SK-N-SH (cell line): ENCODE results near the gene CKS1B. TPM values are rescaled to one million over a fixed set of nuclear protein-coding genes. Genes with fewer than 3 reads are reported as not detected.
A peak's percentile ranks its signal among the peaks of the same experiment; 100 is the strongest.

Experiments
- CTCF ChIA-PET: fragments of 300-600, 350-600 bp; formaldehyde crosslinking; extraction: SDS; loops from one replicate; lab custom pipeline; 2021; lab: Yijun Ruan, JAX
- POLR2A ChIA-PET: fragments of 350-600 bp; sonication (Branson Sonifier 250); formaldehyde crosslinking; extraction: SDS; loops from one replicate; lab custom pipeline; 2020; ENCODE audit warnings: antibody characterized with exemption, inconsistent platforms; lab: Yijun Ruan, JAX
- DNase-seq: peaks from one replicate; pipeline ENCODE4 v3.0.0; 2012
- H2AFZ ChIP-seq: fragments of 200-600 bp; sonication (generic); 2 replicates; pipeline ENCODE4 v1.8.1; 2016; ENCODE audit warnings: antibody characterized with exemption, mild to moderate bottlenecking, low read depth
- H3F3A ChIP-seq: fragments of 200-600 bp; sonication (generic); replicated peaks from 2 replicates; pipeline ENCODE3; 2016; ENCODE audit warnings: antibody characterized with exemption, mild to moderate bottlenecking; ENCODE audit not compliant: insufficient read depth
- H3K27ac ChIP-seq, 2 experiments: fragments of 200-500 bp in 1 of 2; fragments of 200-600 bp in 1 of 2; sonication (Bioruptor generic) in 1 of 2; sonication (generic), shearing (Covaris generic) in 1 of 2; 2 replicates each; pipeline versions ENCODE4 v1.5.1 to v1.6.1; 2014 to 2016; ENCODE audit warnings: low read depth in 2 of 2, inconsistent platforms in 1 of 2, low read length in 1 of 2, mild to moderate bottlenecking in 1 of 2, mixed read lengths in 1 of 2
- H3K27me3 ChIP-seq: fragments of 200-600 bp; sonication (generic), shearing (Covaris generic); 2 replicates; pipeline ENCODE4 v1.6.1; 2016; ENCODE audit warnings: mixed run types; ENCODE audit not compliant: insufficient read depth
- H3K36me3 ChIP-seq, 2 experiments: fragments of 200-500 bp in 1 of 2; fragments of 200-600 bp in 1 of 2; sonication (Bioruptor generic) in 1 of 2; sonication (generic) in 1 of 2; replicated peaks in 1 of 2; 2 replicates each; pipeline versions ENCODE3 to v1.5.1; 2014 to 2016; ENCODE audit warnings: low read length in 1 of 2, mild to moderate bottlenecking in 1 of 2; ENCODE audit not compliant: insufficient read depth in 2 of 2, control insufficient read depth in 1 of 2
- H3K4me1 ChIP-seq, 2 experiments: fragments of 200-500 bp in 1 of 2; fragments of 200-600 bp in 1 of 2; sonication (Bioruptor generic) in 1 of 2; sonication (generic), shearing (Covaris generic) in 1 of 2; 2 replicates each; pipeline versions ENCODE4 v1.5.1 to v1.6.1; 2014 to 2016; ENCODE audit warnings: low read depth in 1 of 2, low read length in 1 of 2, mixed run types in 1 of 2; ENCODE audit not compliant: insufficient read depth in 2 of 2, control insufficient read depth in 1 of 2
- H3K4me2 ChIP-seq: fragments of 200-600 bp; sonication (generic), shearing (Covaris generic); 2 replicates; pipeline ENCODE4 v1.6.1; 2017; ENCODE audit warnings: mixed run types
- H3K4me3 ChIP-seq, 2 experiments: fragments of 200-500 bp in 1 of 2; fragments of 200-600 bp in 1 of 2; sonication (Bioruptor generic) in 1 of 2; sonication (generic), shearing (Covaris generic) in 1 of 2; 2 replicates each; pipeline versions ENCODE4 v1.5.1 to v1.8.1; 2014 to 2016; ENCODE audit warnings: low read depth in 2 of 2, inconsistent platforms in 1 of 2, low read length in 1 of 2, mild to moderate bottlenecking in 1 of 2, mixed read lengths in 1 of 2, moderate library complexity in 1 of 2
- H3K79me2 ChIP-seq: fragments of 200-600 bp; sonication (generic); 2 replicates; pipeline ENCODE4 v1.8.1; 2017; ENCODE audit warnings: mild to moderate bottlenecking; ENCODE audit not compliant: insufficient read depth
- H3K9ac ChIP-seq: fragments of 200-600 bp; sonication (generic); 2 replicates; pipeline ENCODE4 v1.6.1; 2017; ENCODE audit warnings: mixed run types
- H3K9me2 ChIP-seq: fragments of 200-600 bp; sonication (generic); 2 replicates; pipeline ENCODE4 v1.6.1; 2017; ENCODE audit warnings: mixed run types
- H3K9me3 ChIP-seq: fragments of 200-600 bp; sonication (generic); 2 replicates; pipeline ENCODE4 v1.6.1; 2017; ENCODE audit warnings: mixed run types, mild to moderate bottlenecking, moderate library complexity
- H4K20me1 ChIP-seq: fragments of 200-600 bp; sonication (generic); 2 replicates; pipeline ENCODE4 v1.6.1; 2017; ENCODE audit warnings: mild to moderate bottlenecking, mixed run types; ENCODE audit not compliant: insufficient read depth
- EZH2phosphoT487 ChIP-seq: fragments of 200-600 bp; sonication (generic); IDR thresholded peaks from 2 replicates; pipeline ENCODE4 v1.6.1; 2017; ENCODE audit warnings: low read depth, mixed run types, mild to moderate bottlenecking, antibody characterized with exemption, moderate library complexity, borderline replicate concordance
- FOSL2 ChIP-seq: IDR thresholded peaks from 2 replicates; pipeline ENCODE4 v1.4.0; 2012; ENCODE audit warnings: low read depth, mild to moderate bottlenecking, moderate library complexity, borderline replicate concordance
- FOXM1 ChIP-seq: IDR thresholded peaks from 2 replicates; pipeline ENCODE4 v1.4.0; 2012; ENCODE audit warnings: low read depth, mild to moderate bottlenecking
- GATA2 ChIP-seq: sonication (generic); formaldehyde crosslinking; IDR thresholded peaks from 2 replicates; pipeline ENCODE4 v1.5.0; 2020; ENCODE audit warnings: mild to moderate bottlenecking, missing genetic modification reagents
- IRF3 ChIP-seq: fragments of 150-350 bp; IDR thresholded peaks from 2 replicates; pipeline ENCODE4 v1.6.1; 2016; ENCODE audit warnings: mild to moderate bottlenecking, low read depth, low read length
- JUND ChIP-seq: IDR thresholded peaks from 2 replicates; pipeline ENCODE4 v1.4.0; 2012
- MEF2A ChIP-seq: IDR thresholded peaks from 2 replicates; pipeline ENCODE4 v1.4.0; 2012; ENCODE audit warnings: low read depth, borderline replicate concordance
- MXI1 ChIP-seq: IDR thresholded peaks from 2 replicates; pipeline ENCODE4 v1.6.1; 2012; ENCODE audit warnings: mild to moderate bottlenecking, low read depth, low read length, improper control_type of control experiment
- NFIC ChIP-seq: IDR thresholded peaks from 2 replicates; pipeline ENCODE4 v1.4.0; 2012; ENCODE audit warnings: borderline replicate concordance
- POLR2AphosphoS5 ChIP-seq: IDR thresholded peaks from 2 replicates; pipeline ENCODE4 v1.6.1; 2012; ENCODE audit warnings: low read depth, low read length
- RCOR1 ChIP-seq: fragments of 150-350 bp; IDR thresholded peaks from 2 replicates; pipeline ENCODE4 v1.6.1; 2017; ENCODE audit warnings: antibody characterized with exemption, low read length
- RXRA ChIP-seq: IDR thresholded peaks from 2 replicates; pipeline ENCODE4 v1.4.0; 2012; ENCODE audit warnings: low read depth, mild to moderate bottlenecking, borderline replicate concordance
- SIN3A ChIP-seq: IDR thresholded peaks from 2 replicates; pipeline ENCODE4 v1.6.1; 2012; ENCODE audit warnings: low read depth, mild to moderate bottlenecking, low read length, moderate library complexity, borderline replicate concordance
- TAF1 ChIP-seq: IDR thresholded peaks from 2 replicates; pipeline ENCODE4 v1.6.1; 2012; ENCODE audit warnings: low read depth, mild to moderate bottlenecking, low read length, moderate library complexity, borderline replicate concordance
- TEAD4 ChIP-seq: IDR thresholded peaks from 2 replicates; pipeline ENCODE4 v1.4.0; 2012; ENCODE audit warnings: mild to moderate bottlenecking, borderline replicate concordance; ENCODE audit not compliant: insufficient read depth
- WGBS: methylation state at CpG from one replicate; pipeline ENCODE4 v1.1.6; 2017; ENCODE audit warnings: low lambda C conversion rate; 5-methylcytosine and 5-hydroxymethylcytosine counted together
- polyA plus RNA-seq, 3 experiments: library from polyadenylated mRNA; depleted of rRNA; stranded (reverse); fragments of >200 nt; gene quantifications; 2 replicates each; pipeline ENCODE4 v1.2.3, GENCODE V29; 2012
- TF ChIP-seq, protein P1 (sequence below): IDR thresholded peaks from 2 replicates; pipeline ENCODE4 v1.4.0; 2012; ENCODE audit warnings: low read depth, borderline replicate concordance
- TF ChIP-seq, protein P2 (sequence below): fragments of 200-600 bp; sonication (generic); IDR thresholded peaks from 2 replicates; pipeline ENCODE4 v1.6.1; 2017; ENCODE audit warnings: antibody characterized with exemption, mild to moderate bottlenecking, moderate library complexity

Gene CKS1B
- polyA plus RNA-seq, 1 of the 3 experiments (the other 2 are of a cell fraction): 308 TPM

GRCh38 chr1:155019377-155020245, 45.1 kb downstream of the CKS1B start:
- ChIA-PET CTCF (interaction anchor here (1.1 to 9.3 kb wide), 9 partner anchors 14 to 460 kb away, joined by 3 to 149 read pairs (median 11); partner anchors contain the start of genes ADAM15, DCST1, DCST2 and PYGO2), POLR2A (interaction anchor here (0.6 kb wide), 1 partner anchor 25 kb away, joined by 4 read pairs; no protein-coding TSS in a partner anchor)
- no peaks in the 10 kb centered on the region for H3K79me2 ChIP-seq
- H3K4me2 ChIP-seq: no peak overlapping the region
- WGBS: 84% methylated on average over 11 of the region's 11 CpGs
- peaks cover 0 to 16% of the 10 kb centered on the region in 2 experiments for H3K36me3 ChIP-seq
- no peak overlapping the region for H3K4me3 ChIP-seq
- peaks cover 0 to 10% of the 10 kb centered on the region in 2 experiments; a peak in 1 of 4 replicates for H3K4me1 ChIP-seq
- no peaks in the 10 kb centered on the region for H3K27me3 ChIP-seq
- no peaks in the 10 kb centered on the region for H4K20me1 ChIP-seq
- peaks cover 6% of the 10 kb centered on the region for H3F3A ChIP-seq
- H3K9me3 ChIP-seq: no peaks in the 10 kb centered on the region
- H3K9me2 ChIP-seq: no peaks in the 10 kb centered on the region
- no peak overlapping the region for H2AFZ ChIP-seq
- H3K27ac ChIP-seq: no peak overlapping the region
- no peak for DNase-seq
- no peak overlapping the region for H3K9ac ChIP-seq
- TF ChIP-seq, protein P1, sequence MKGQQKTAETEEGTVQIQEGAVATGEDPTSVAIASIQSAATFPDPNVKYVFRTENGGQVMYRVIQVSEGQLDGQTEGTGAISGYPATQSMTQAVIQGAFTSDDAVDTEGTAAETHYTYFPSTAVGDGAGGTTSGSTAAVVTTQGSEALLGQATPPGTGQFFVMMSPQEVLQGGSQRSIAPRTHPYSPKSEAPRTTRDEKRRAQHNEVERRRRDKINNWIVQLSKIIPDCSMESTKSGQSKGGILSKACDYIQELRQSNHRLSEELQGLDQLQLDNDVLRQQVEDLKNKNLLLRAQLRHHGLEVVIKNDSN: no peak
- TF ChIP-seq FOXM1: no peak
- TF ChIP-seq POLR2AphosphoS5: 0 out of 2 replicates have a peak, but pooled peaks have one; percentile 13
- TF ChIP-seq EZH2phosphoT487: no peak
- TF ChIP-seq MXI1: no peak
- no peak for TF ChIP-seq JUND
- no peak for TF ChIP-seq NFIC
- TF ChIP-seq MEF2A: no peak

DNA sequence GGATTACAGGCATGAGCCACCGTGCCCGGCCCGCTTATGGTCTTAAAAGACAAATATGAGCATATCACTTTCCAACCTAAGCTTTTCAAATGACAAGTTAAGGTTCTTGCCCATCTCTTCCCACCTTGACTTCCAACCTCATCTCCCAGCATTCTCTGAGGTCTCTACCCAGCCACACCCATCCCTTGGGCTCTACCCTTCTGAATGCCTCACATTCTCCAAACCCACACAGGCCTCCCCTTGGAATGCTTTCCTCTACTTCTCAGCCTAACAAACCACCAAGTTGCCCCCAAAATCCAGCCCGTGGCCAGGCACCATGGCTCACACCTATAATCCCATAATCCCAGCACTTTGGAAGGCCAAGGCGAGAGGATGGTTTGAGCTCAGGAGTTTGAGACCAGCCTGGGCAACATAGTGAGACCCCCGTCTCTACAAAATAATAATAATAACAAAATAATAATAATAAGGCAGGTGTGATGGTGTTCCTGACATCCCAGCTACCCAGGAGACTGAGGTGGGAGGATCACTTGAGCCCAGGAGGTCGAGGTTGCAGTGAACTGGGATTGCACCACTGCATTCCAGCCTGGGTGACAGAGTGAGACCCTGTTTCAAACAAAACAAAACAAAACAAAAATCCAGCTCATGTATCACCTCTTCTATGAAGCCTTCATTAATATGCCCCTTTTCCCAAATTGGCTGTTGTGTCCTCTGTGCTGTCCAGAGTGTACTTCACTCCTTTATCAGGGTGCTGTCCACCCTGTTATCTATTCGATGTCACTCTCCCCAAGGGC, 47.9 kb downstream of the CKS1B start:
- no peaks in the 10 kb centered on the region for H3K9me2 ChIP-seq
- ChIA-PET POLR2A (interaction anchor here (1.3 kb wide), 1 partner anchor 11 kb away, joined by 4 read pairs; no protein-coding TSS in a partner anchor), CTCF (interaction anchor here (1.0 to 4.9 kb wide), 14 partner anchors 10 to 145 kb away, joined by 3 to 28 read pairs (median 6); partner anchors contain the start of genes ADAM15, DCST1, DCST2 and LENEP)
- no peaks in the 10 kb centered on the region for H3K79me2 ChIP-seq
- no peaks in the 10 kb centered on the region for H3K36me3 ChIP-seq
- no peaks in the 10 kb centered on the region for H3K27me3 ChIP-seq
- no peak overlapping the region for H3K9ac ChIP-seq
- no peak overlapping the region for H3K4me3 ChIP-seq
- WGBS: 69% methylated on average over 8 of the region's 8 CpGs
- H3K9me3 ChIP-seq: no peaks in the 10 kb centered on the region
- peaks cover 0 to 5% of the 10 kb centered on the region in 2 experiments; a peak in 1 of 4 replicates for H3K4me1 ChIP-seq
- DNase-seq: no peak
- H4K20me1 ChIP-seq: no peaks in the 10 kb centered on the region
- no peak overlapping the region for H2AFZ ChIP-seq
- peaks cover 6% of the 10 kb centered on the region for H3F3A ChIP-seq
- H3K27ac ChIP-seq: no peak overlapping the region
- H3K4me2 ChIP-seq: no peak overlapping the region
- no peak for TF ChIP-seq FOSL2
- TF ChIP-seq GATA2 (CRISPR knock-in tag): no peak
- TF ChIP-seq IRF3: no peak
- TF ChIP-seq, protein P1: no peak
- TF ChIP-seq MXI1: no peak
- TF ChIP-seq SIN3A: no peak
- TF ChIP-seq TEAD4: no peak
- TF ChIP-seq TAF1: no peak
- no peak for TF ChIP-seq POLR2AphosphoS5
- TF ChIP-seq RXRA: no peak
- TF ChIP-seq, protein P2, sequence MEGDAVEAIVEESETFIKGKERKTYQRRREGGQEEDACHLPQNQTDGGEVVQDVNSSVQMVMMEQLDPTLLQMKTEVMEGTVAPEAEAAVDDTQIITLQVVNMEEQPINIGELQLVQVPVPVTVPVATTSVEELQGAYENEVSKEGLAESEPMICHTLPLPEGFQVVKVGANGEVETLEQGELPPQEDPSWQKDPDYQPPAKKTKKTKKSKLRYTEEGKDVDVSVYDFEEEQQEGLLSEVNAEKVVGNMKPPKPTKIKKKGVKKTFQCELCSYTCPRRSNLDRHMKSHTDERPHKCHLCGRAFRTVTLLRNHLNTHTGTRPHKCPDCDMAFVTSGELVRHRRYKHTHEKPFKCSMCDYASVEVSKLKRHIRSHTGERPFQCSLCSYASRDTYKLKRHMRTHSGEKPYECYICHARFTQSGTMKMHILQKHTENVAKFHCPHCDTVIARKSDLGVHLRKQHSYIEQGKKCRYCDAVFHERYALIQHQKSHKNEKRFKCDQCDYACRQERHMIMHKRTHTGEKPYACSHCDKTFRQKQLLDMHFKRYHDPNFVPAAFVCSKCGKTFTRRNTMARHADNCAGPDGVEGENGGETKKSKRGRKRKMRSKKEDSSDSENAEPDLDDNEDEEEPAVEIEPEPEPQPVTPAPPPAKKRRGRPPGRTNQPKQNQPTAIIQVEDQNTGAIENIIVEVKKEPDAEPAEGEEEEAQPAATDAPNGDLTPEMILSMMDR: no peak
- TF ChIP-seq RCOR1: no peak
